K562 (cell line): ENCODE measurements around the gene SPINK9. TPM values are rescaled to one million over a fixed set of nuclear protein-coding genes. Genes with fewer than 3 reads are reported as not detected.

Source experiments
- ATAC-seq: fragments of 200-7000 bp; cut with Tn5 transposase; 3 replicates; pipeline ENCODE4 v1.9.1; 2020; ENCODE audit warnings: moderate library complexity
- BruUV-seq: library from RNA; stranded (reverse); fragments of 400-500 nt; replicated peaks from 2 replicates; lab custom pipeline; 2021; lab: Mats Ljungman, UMichigan
- CTCF ChIA-PET: fragments of 300-600 bp; formaldehyde crosslinking; extraction: SDS; loops from one replicate; lab custom pipeline; 2021; ENCODE audit warnings: low intra/inter-chr PET ratio; lab: Yijun Ruan, JAX
- POLR2A ChIA-PET: fragments of 300-600, 350-650 bp; sonication (Branson Sonifier 250); formaldehyde crosslinking; extraction: SDS; loops from one replicate; lab custom pipeline; 2021; ENCODE audit warnings: antibody characterized with exemption, inconsistent platforms; lab: Yijun Ruan, JAX
- DNase-seq, 4 experiments: peaks; one replicate each; pipeline versions ENCODE4 v3.0.0 to v3.0.0-alpha.2; 2011 to 2018; ENCODE audit warnings: low spot score in 3 of 4, mixed read lengths in 3 of 4; ENCODE audit errors: extremely low read depth in 1 of 4
- FAIRE-seq: peaks from 2 replicates; lab custom pipeline; 2011; peaks lifted over from hg19 to GRCh38; lab: Jason Lieb, UNC
- H2AFZ ChIP-seq: 2 replicates; pipeline ENCODE4 v1.6.0; 2011; ENCODE audit warnings: low read depth, low read length, control low read depth, inconsistent platforms
- H3K27ac ChIP-seq: fragments of 200-600 bp; 3 replicates; pipeline ENCODE4 v1.8.0; 2011; ENCODE audit warnings: low read depth, mild to moderate bottlenecking, control low read depth, inconsistent platforms, low read length, moderate library complexity, mixed read lengths; ENCODE audit errors: extremely low read depth
- H3K27me3 ChIP-seq, 2 experiments: fragments of 300-600 bp in 1 of 2; 2 replicates in 1 of 2; 3 replicates in 1 of 2; pipeline versions ENCODE4 v1.6.0 to v1.8.0; 2011; ENCODE audit warnings: inconsistent platforms in 2 of 2, low read length in 2 of 2, mild to moderate bottlenecking in 1 of 2, mixed read lengths in 1 of 2, moderate library complexity in 1 of 2; ENCODE audit not compliant: control insufficient read depth in 2 of 2, insufficient read depth in 2 of 2
- H3K36me3 ChIP-seq: fragments of 300-600 bp; 3 replicates; pipeline ENCODE4 v1.8.0; 2011; ENCODE audit warnings: mild to moderate bottlenecking, low read length, inconsistent platforms; ENCODE audit not compliant: control insufficient read depth, insufficient read depth
- H3K4me1 ChIP-seq, 2 experiments: fragments of 200-600 bp in 1 of 2; replicated peaks in 1 of 2; 2 replicates in 1 of 2; 3 replicates in 1 of 2; pipeline versions ENCODE4 v1.5.1 to v1.8.0; 2011; ENCODE audit warnings: inconsistent platforms in 2 of 2, low read length in 2 of 2, mild to moderate bottlenecking in 1 of 2, mixed read lengths in 1 of 2, moderate library complexity in 1 of 2; ENCODE audit not compliant: control insufficient read depth in 2 of 2, insufficient read depth in 2 of 2
- H3K4me2 ChIP-seq: 2 replicates; pipeline ENCODE4 v1.6.1; 2011; ENCODE audit warnings: low read length, control low read depth, inconsistent platforms, mixed read lengths; ENCODE audit not compliant: insufficient read depth
- H3K4me3 ChIP-seq: fragments of 200-600 bp; sonication (generic), shearing (Covaris generic); 2 replicates; pipeline ENCODE4 v1.5.1; 2016; ENCODE audit warnings: control low read depth, inconsistent platforms
- H3K79me2 ChIP-seq: fragments of 200-600 bp; 3 replicates; pipeline ENCODE4 v1.8.0; 2011; ENCODE audit warnings: low read length, inconsistent platforms; ENCODE audit not compliant: control insufficient read depth, insufficient read depth
- H3K9ac ChIP-seq, 2 experiments: 2 replicates each; pipeline versions ENCODE4 v1.6.0 to v1.6.1; 2011; ENCODE audit warnings: low read depth in 2 of 2, low read length in 2 of 2, control low read depth in 1 of 2, inconsistent platforms in 1 of 2, mild to moderate bottlenecking in 1 of 2, mixed read lengths in 1 of 2; ENCODE audit not compliant: insufficient read depth in 1 of 2
- H3K9me1 ChIP-seq: one replicate; pipeline ENCODE4 v1.6.0; 2011; ENCODE audit warnings: inconsistent platforms, mild to moderate bottlenecking, low read length, moderate library complexity; ENCODE audit not compliant: control insufficient read depth, insufficient read depth
- H3K9me3 ChIP-seq: replicated peaks from 2 replicates; pipeline ENCODE4 v1.5.1; 2011; ENCODE audit warnings: low read depth, low read length, inconsistent platforms; ENCODE audit not compliant: control insufficient read depth, insufficient read depth
- H4K20me1 ChIP-seq: replicated peaks from 2 replicates; pipeline ENCODE4 v1.6.1; 2011; ENCODE audit warnings: low read length, inconsistent platforms, mixed read lengths; ENCODE audit not compliant: control insufficient read depth, insufficient read depth
- HDAC1 ChIP-seq, 2 experiments: fragments of 450-650 bp; IDR thresholded peaks; 2 replicates each; pipeline ENCODE4 v1.6.1; 2016 to 2017; ENCODE audit warnings: inconsistent platforms in 1 of 2, mild to moderate bottlenecking in 1 of 2, moderate library complexity in 1 of 2
- MXI1 ChIP-seq: IDR thresholded peaks from 2 replicates; pipeline ENCODE4 v1.6.1; 2011; ENCODE audit warnings: low read depth, mild to moderate bottlenecking, improper control_type of control experiment, low read length
- RB1 ChIP-seq: fragments of 450-650 bp; IDR thresholded peaks from 2 replicates; pipeline ENCODE4 v1.6.1; 2017; ENCODE audit warnings: low read depth, mild to moderate bottlenecking
- RFX1 ChIP-seq: fragments of 450-650 bp; IDR thresholded peaks from 2 replicates; pipeline ENCODE4 v1.6.1; 2016; ENCODE audit warnings: mild to moderate bottlenecking, moderate library complexity
- SMAD3 ChIP-seq: fragments of 450-650 bp; formaldehyde crosslinking; conservative IDR thresholded peaks from 2 replicates; pipeline ENCODE4 v1.4.0; 2020; ENCODE audit warnings: mild to moderate bottlenecking
- ZNF444 ChIP-seq: fragments of 250-450 bp; sonication (Bioruptor Pico); IDR thresholded peaks from 2 replicates; pipeline ENCODE4 v1.4.0; 2020; ENCODE audit warnings: mild to moderate bottlenecking, moderate library complexity
- WGBS: fragments of 100-300 bp; shearing (Covaris generic); methylation state at CpG from one replicate; pipeline ENCODE4 v1.1.6; 2016; ENCODE audit warnings: low coverage, mixed read lengths; ENCODE audit not compliant: insufficient coverage; ENCODE audit errors: missing lambda C conversion rate; 5-methylcytosine and 5-hydroxymethylcytosine counted together
- in situ Hi-C: fragments of 300-500 bp; cut with MboI; formaldehyde crosslinking; loops from 4 replicates; pipeline ENCODE4 v1.15.0; 2018; ENCODE audit warnings: inconsistent platforms, mixed read lengths
- intact Hi-C: fragments of 100-400 bp; cut with micrococcal nuclease; formaldehyde crosslinking; loops from 2 replicates; pipeline ENCODE4 v1.14.2; 2022
- polyA plus RNA-seq, 8 experiments: library from polyadenylated mRNA; depleted of rRNA in 4 of 8; stranded (reverse) in 5 of 8; unstranded in 3 of 8; fragments of >200 nt; fragmentation: Nextera tagmentation in 2 of 8; fragmentation: Illumina TruSeq in 1 of 8; extraction: Ambion mirVana in 2 of 8; extraction: Trizol in 1 of 8; gene quantifications; 2 replicates each; pipeline versions ENCODE4 v1.2.1 to v1.2.3, GENCODE V29; 2011 to 2014; ENCODE audit warnings: inconsistent platforms in 1 of 8, missing spikeins in 1 of 8
- total RNA-seq, 7 experiments: library from RNA; depleted of rRNA in 6 of 7; stranded (reverse); fragments of >200 nt in 6 of 7; fragmentation: Illumina TruSeq in 2 of 7; extraction: Trizol in 2 of 7; gene quantifications; 2 replicates each; pipeline versions ENCODE4 v1.2.1 to v1.2.3, GENCODE V29; 2011 to 2021; ENCODE audit warnings: low replicate concordance in 1 of 7

The SPINK9 gene
- total and polyA plus RNA-seq, 9 of the 15 experiments (the other 6 are each of a cell fraction or from before 2014, with no cell fraction given), result not detected

DNA sequence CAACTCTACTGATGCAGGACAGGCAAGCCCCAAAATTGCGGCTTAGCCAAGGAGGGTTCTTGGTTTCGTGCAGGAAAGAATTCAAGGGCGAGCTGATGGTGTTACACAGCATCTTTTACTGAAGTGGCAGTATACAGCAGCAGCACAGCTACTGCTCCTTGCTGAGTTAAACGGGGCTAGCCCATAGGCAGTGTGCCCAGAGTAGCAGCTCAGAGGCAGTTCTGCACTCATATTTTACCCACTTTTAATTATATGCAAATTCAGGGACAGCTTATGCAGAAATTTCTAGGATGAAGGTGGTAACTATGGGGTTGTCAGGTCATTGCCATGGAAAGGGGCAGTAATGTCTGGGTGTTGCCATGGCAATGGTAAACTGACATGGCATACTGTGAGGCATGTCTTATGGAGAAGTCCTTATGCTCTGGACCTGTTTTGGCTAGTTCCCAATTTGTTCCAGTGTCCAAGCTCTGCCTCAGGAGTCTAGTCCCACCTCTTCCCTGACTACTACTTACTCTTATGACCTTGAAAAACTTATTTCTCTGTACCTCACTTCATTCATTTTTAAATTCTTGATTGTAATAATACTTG, 2.0 kb upstream of the SPINK9 start:
- no peak for TF ChIP-seq ZNF444 (CRISPR knock-in tag)
- no peak for TF ChIP-seq MXI1
- no peak for TF ChIP-seq RB1
- TF ChIP-seq HDAC1 (IDR thresholded peaks at IDR 0.05), result no peak
- peak; percentile 37; the same call in 1 of the 2 replicates for TF ChIP-seq RFX1
- no peak for TF ChIP-seq SMAD3
- H3K27ac ChIP-seq, result no peak overlapping the region
- ChIA-PET CTCF (no interaction called here), POLR2A (no interaction called here)
- H3K4me2 ChIP-seq, result no peak overlapping the region
- no peaks in the 10 kb centered on the region for H4K20me1 ChIP-seq
- ATAC-seq (no peak), FAIRE-seq (no peak), DNase-seq (no peak)
- in situ Hi-C loops, result no loop called here
- H3K9ac ChIP-seq, result no peak overlapping the region
- no peaks in the 10 kb centered on the region for H3K9me3 ChIP-seq
- H2AFZ ChIP-seq, result no peak overlapping the region
- intact Hi-C loops, result no loop called here
- H3K36me3 ChIP-seq, result no peaks in the 10 kb centered on the region
- H3K4me1 ChIP-seq, result no peaks in the 10 kb centered on the region
- WGBS, result 1% methylated on average over 4 of the region's 4 CpGs
- no TSS peak for BruUV-seq
- no peak overlapping the region for H3K4me3 ChIP-seq
- no peaks in the 10 kb centered on the region for H3K9me1 ChIP-seq
- H3K79me2 ChIP-seq, result no peaks in the 10 kb centered on the region
- no peaks in the 10 kb centered on the region for H3K27me3 ChIP-seq
